Breast epithelium (tissue), 3 donors: ENCODE results near the gene HEATR5A.

ENCODE experiments used
- CTCF ChIP-seq, 3 donors: fragments of 450-650 bp; IDR thresholded peaks; one replicate each; pipeline ENCODE4 v1.5.1; 2016 to 2017; ENCODE audit warnings: antibody characterized with exemption in 3 of 3, mild to moderate bottlenecking in 3 of 3, moderate library complexity in 3 of 3
- POLR2A ChIP-seq: fragments of 450-650 bp; IDR thresholded peaks from one replicate; pipeline ENCODE4 v1.6.1; 2016; ENCODE audit warnings: antibody characterized with exemption, mild to moderate bottlenecking, moderate library complexity
- POLR2AphosphoS5 ChIP-seq, 3 donors: sonication (generic); formaldehyde crosslinking; IDR thresholded peaks; one replicate each; pipeline ENCODE4 v1.6.1; 2017; ENCODE audit warnings: antibody characterized with exemption in 3 of 3

GRCh38 chr14:31377433-31377832, 42.9 kb downstream of the HEATR5A start:
- TF ChIP-seq POLR2A (no peak), CTCF (IDR thresholded peaks at IDR 0.05) (no peak), POLR2AphosphoS5 (IDR thresholded peaks at IDR 0.05) (no peak)
